ENCODE data around the gene TRAPPC3L. TPM values are rescaled to one million over a fixed set of nuclear protein-coding genes. Genes with fewer than 3 reads are reported as not detected.

TRAPPC3L gene
- total RNA-seq, 1 experiment from 2014 or later = not detected

- ChIA-PET POLR2A (ENCODE audit: low non-redundant PET) (no interaction called here), CTCF (no interaction called here)
Measured at GRCh38 chr6:116508527-116508926, 37.0 kb downstream of the TRAPPC3L start.

GRCh38 chr6:116507324-116507723 lies 38.2 kb downstream of the TRAPPC3L start:
- Histone ChIP-seq H3K4me1 (ENCODE audit: insufficient read depth, low read length, poor library complexity, severe bottlenecking) (peaks cover 10% of the 10 kb centered on the region), H3K36me3 (ENCODE audit: insufficient read depth, low read length, poor library complexity, severe bottlenecking) (no peaks in the 10 kb centered on the region), H3K9me3 (ENCODE audit: low read depth, low read length, poor library complexity, severe bottlenecking) (no peaks in the 10 kb centered on the region), H3K27me3 (replicated peaks; ENCODE audit: insufficient read depth, low read depth, low read length, poor library complexity) (no peaks in the 10 kb centered on the region), H3K27ac (ENCODE audit: low read depth, low read length, poor library complexity, severe bottlenecking) (no peak overlapping the region), H3K4me3 (ENCODE audit: low read depth, low read length, poor library complexity, severe bottlenecking) (no peak overlapping the region)
- ChIA-PET POLR2A (ENCODE audit: low non-redundant PET) (no interaction called here), CTCF (no interaction called here)
- no TSS peak for BruUV-seq (replicated peaks)
- intact Hi-C loops (cut with micrococcal nuclease; ENCODE audit: unreplicated experiment) = no loop called here
- no peak for DNase-seq (ENCODE audit: low spot score)
- no peak for TF ChIP-seq EZH2 (IDR thresholded peaks at IDR 0.05; ENCODE audit: borderline replicate concordance, low read depth, low read length, poor library complexity, severe bottlenecking)
- no peak for TF ChIP-seq CTCF (conservative IDR thresholded peaks at IDR 0.05; ENCODE audit: low read depth, low read length)

More at GRCh38 chr6:116508527-116508926, 37.0 kb downstream of the TRAPPC3L start:
- Histone ChIP-seq H3K27me3 (replicated peaks; ENCODE audit: insufficient read depth, low read depth, low read length, poor library complexity) (no peaks in the 10 kb centered on the region), H3K4me3 (ENCODE audit: low read depth, low read length, poor library complexity, severe bottlenecking) (no peak overlapping the region), H3K4me1 (ENCODE audit: insufficient read depth, low read length, poor library complexity, severe bottlenecking) (peaks cover 22% of the 10 kb centered on the region), H3K9me3 (ENCODE audit: low read depth, low read length, poor library complexity, severe bottlenecking) (no peaks in the 10 kb centered on the region), H3K27ac (ENCODE audit: low read depth, low read length, poor library complexity, severe bottlenecking) (no peak overlapping the region), H3K36me3 (ENCODE audit: insufficient read depth, low read length, poor library complexity, severe bottlenecking) (no peaks in the 10 kb centered on the region)
- intact Hi-C loops (cut with micrococcal nuclease; ENCODE audit: unreplicated experiment) = no loop called here
- TF ChIP-seq CTCF (conservative IDR thresholded peaks at IDR 0.05; ENCODE audit: low read depth, low read length) = no peak
- TF ChIP-seq EZH2 (IDR thresholded peaks at IDR 0.05; ENCODE audit: borderline replicate concordance, low read depth, low read length, poor library complexity, severe bottlenecking) = no peak
- no peak for DNase-seq (ENCODE audit: low spot score)
- no TSS peak for BruUV-seq (replicated peaks)

- BruUV-seq (replicated peaks) = no TSS peak
Measured at GRCh38 chr6:116500969-116501433, 44.5 kb downstream of the TRAPPC3L start.

More at GRCh38 chr6:116500969-116501433, 44.5 kb downstream of the TRAPPC3L start:
- POLR2A ChIA-PET (ENCODE audit: low non-redundant PET) = no interaction called here
- Histone ChIP-seq H3K27ac (ENCODE audit: low read depth, low read length, poor library complexity, severe bottlenecking) (no peak overlapping the region), H3K9me3 (ENCODE audit: low read depth, low read length, poor library complexity, severe bottlenecking) (no peaks in the 10 kb centered on the region), H3K4me1 (ENCODE audit: insufficient read depth, low read length, poor library complexity, severe bottlenecking) (no peaks in the 10 kb centered on the region), H3K27me3 (replicated peaks; ENCODE audit: insufficient read depth, low read depth, low read length, poor library complexity) (no peaks in the 10 kb centered on the region), H3K4me3 (ENCODE audit: low read depth, low read length, poor library complexity, severe bottlenecking) (no peak overlapping the region), H3K36me3 (ENCODE audit: insufficient read depth, low read length, poor library complexity, severe bottlenecking) (no peaks in the 10 kb centered on the region)
- no peak for DNase-seq (ENCODE audit: low spot score)
- CTCF ChIA-PET = no interaction called here
- intact Hi-C loops (cut with micrococcal nuclease; ENCODE audit: unreplicated experiment) = no loop called here
- no peak for TF ChIP-seq EZH2 (IDR thresholded peaks at IDR 0.05; ENCODE audit: borderline replicate concordance, low read depth, low read length, poor library complexity, severe bottlenecking)
- no peak for TF ChIP-seq CTCF (conservative IDR thresholded peaks at IDR 0.05; ENCODE audit: low read depth, low read length)

Data from A673 (cell line).